Stimulated activated CD8-positive, alpha-beta memory T cell treated with anti-CD3 and anti-CD28 coated beads, Interleukin-12 subunit alpha, Interleukin-12 subunit beta, amount 100 ng/mL, for 4 hours (primary cell): ENCODE results near the gene ROM1.
"Not testable (repeated sequence)": the region's sequence is repeated elsewhere in the genome, so short reads cannot be mapped to it uniquely, and the experiment has no call there.

Source experiments
- DNase-seq: peaks from one replicate; pipeline ENCODE4 v3.0.0-alpha.2; 2020; ENCODE audit warnings: low read depth

ROM1 gene, protein sequence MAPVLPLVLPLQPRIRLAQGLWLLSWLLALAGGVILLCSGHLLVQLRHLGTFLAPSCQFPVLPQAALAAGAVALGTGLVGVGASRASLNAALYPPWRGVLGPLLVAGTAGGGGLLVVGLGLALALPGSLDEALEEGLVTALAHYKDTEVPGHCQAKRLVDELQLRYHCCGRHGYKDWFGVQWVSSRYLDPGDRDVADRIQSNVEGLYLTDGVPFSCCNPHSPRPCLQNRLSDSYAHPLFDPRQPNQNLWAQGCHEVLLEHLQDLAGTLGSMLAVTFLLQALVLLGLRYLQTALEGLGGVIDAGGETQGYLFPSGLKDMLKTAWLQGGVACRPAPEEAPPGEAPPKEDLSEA

DNA sequence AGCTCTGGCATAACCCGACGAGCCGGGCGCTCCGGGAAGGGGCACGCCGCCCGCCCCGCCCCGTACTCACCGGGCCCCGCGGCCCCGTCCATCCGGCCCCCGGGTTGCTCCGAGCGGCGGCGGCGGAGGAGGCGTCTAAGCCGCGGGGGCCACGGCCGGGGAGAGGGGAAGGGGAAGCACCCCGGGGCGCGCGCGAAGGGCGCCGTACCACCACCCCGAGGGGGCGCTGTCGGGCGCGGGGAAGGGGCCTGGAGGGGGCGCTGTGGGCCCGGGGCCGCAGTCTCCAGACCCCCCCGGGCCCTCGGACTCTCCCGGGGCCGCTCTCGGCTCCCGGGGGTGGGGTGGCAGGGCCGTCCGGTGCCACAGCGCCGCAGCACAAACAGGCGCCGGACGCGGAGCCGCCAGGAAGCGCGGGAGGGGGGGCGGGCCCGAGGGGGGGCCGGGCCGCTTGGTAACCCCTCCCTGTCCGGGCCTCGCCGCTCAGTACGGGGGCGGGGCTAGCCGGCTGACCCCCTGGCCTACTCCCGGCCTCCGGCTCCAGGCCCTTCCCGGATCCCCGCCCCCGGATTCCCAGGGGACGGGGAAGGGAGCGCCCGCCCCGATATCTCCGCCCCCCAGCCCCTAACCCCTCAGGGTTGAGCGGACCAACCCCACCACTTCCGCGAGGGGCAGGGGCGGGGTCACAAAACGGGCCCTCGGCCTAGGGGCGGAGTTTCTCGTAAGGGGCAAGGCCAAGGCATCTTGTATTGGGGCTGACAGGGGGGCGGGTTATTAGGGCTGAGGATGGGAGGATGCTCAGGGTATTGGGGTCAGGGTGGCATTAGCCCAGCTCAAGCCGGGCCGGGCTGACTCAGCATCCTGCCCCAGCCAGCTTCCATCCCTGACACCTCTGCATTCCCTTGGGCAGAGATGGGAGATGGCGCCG, at the start of gene ROM1, which contains the start of gene EML3:
TSS of gene ROM1 (plus strand) at position 892 of the 925 bp plus-strand sequence. CDS start at position 917, 25 bp downstream.
TSS of gene EML3 (minus strand) at position 410 of the 925 bp plus-strand sequence. CDS start at position 92, 318 bp downstream.
- peak; percentile 81 for DNase-seq

DNA sequence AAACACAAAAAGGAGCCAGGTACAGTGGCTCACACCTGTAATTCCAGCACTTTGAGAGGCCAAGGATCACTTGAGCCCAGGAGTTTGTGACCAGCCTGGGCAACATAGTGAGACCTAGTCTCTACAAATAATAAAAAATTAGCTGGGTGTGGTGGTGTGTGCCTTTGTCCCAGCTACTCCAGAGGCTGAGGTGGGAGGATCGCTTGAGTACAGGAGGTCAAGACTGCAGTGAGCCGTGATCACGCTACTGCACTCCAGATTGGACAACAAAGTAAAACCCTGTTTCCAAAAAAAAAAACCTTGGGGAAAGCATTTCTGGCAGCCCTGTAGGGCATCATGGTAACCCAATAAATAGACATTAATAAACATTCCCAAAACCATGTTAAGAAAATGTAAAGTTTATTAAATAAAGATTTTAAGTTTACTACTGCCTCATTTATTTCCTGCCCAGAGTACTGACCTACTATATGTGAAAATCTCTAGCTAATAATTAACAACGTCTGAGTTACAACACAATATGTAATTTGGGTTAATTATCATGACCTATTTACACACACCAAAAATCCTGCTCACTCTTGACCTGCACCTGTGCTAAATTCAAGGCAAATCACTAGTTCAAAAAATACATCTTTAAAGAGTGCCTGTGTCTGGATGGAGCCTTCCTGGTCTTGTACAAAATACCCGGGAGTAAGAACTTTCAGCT, 47.8 kb upstream of the ROM1 start:
- DNase-seq = no peak

- no peak for DNase-seq
These were observed 46.8 kb upstream of the ROM1 start for GRCh38 chr11:62566247-62566646.

- DNase-seq = no peak
These were observed 45.9 kb upstream of the ROM1 start for GRCh38 chr11:62567018-62567633.

- no peak for DNase-seq
These were observed 43.4 kb upstream of the ROM1 start for GRCh38 chr11:62569611-62570010.

DNA sequence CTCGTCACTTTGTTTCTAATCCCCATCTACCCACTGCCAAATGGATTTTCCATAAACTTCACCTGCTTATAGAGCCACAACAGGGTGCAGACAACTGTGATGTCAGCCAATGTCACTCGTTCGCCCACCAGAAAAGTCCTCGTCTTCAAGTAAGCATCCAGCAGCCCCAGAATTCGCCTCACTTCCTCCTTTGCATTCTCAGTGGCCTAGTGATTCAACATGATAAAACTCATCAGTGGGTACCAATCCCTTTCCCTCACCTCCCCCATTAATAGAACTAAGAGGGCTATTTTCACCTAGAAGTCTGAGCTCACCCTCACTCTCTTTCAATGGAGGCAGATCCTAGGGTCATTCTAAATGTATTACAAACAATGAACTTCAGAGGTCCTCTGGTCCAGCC, 42.2 kb upstream of the ROM1 start:
- DNase-seq = not testable (repeated sequence)

- not testable (repeated sequence) for DNase-seq
These were observed 41.6 kb upstream of the ROM1 start for GRCh38 chr11:62571493-62571892.

DNA sequence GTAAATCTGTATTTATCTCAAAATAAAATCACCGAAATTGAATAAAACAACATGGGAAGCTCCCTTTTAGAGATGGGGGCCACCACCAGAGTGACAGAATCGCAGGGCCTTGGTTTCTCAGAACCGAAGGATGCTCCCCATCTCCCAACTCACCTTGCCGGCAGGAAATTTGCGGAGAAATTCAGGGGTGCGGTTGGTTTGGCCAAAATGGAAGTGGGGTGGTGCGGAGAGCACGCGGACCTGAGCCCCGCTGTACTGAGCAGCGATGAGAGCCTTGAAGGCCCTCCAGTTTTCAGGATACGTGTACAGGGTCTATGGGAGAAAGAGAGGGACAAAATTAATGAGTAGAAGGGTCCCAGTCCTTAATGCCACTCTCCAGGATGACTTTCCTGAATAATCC, 40.6 kb upstream of the ROM1 start:
- no peak for DNase-seq

DNA sequence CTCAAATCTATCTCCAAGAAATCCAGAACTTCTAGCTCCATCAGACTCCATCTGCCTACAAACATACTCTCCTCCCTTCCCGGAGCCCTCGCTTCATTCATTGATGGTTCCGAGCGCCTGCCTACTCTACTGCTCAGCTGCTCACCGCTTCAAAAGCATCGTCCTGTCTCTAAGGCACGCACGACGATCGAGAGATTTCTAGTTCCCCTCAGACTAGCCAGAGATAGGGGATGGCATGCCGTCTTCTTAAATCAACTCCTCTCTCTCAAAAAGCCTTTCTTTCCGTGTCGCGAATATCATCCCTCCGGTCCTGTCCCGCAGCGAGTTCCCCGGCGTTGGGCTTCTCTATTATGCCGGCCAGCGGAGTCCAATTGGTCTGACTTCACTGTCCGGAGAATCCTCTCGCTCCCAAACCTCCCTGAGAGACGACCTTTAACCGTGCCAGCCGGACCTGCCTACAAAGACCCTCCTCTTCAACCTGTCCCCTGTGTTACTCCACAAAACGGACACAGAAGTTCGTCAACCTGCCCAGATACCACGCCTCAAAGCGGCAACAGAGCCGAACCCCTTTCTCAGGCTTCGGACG, 40.0 kb upstream of the ROM1 start:
- no peak for DNase-seq

GRCh38 chr11:62573592-62574362, 39.3 kb upstream of the ROM1 start, which contains the start of gene EEF1G:
EEF1G (minus strand) TSS chr11:62573891; CDS start chr11:62573842, 49 bp downstream.
- peak; percentile 95 for DNase-seq

DNA sequence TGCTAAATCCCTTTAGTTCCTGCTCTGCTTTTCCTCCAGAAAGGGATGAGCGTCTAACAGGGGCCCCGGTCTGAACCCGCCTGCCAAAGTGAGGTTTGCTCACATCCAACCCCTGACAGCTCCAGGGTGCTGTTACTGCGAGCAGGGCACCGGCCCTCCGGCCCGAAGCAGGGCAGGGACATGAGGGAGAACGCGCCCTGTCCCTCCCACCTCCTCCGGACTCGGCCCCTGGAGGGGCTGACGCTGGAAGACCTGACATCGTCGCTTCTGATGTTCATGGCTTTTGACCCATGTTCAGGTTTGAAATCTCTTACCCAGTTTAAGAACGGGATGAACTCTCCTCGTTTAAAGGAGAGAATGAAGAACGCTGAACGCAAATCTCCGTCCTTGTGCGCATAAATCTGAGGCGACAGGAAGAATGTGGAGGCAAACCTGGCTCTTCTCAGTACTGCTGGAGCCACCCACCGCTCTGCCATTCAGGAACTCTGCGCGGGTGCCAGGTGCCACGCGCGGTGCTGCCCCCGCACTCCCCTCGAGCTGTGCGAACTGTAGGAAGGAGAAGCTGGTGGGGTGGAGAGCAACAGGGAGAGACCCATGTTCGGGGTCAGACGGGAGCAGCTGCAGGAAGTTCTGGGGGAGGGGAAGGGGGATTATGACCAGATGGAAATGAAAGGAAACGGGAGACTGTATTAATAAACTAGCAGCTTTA, 38.5 kb upstream of the ROM1 start:
- DNase-seq = no peak

GRCh38 chr11:62575156-62575555, 37.9 kb upstream of the ROM1 start:
- no peak for DNase-seq

- DNase-seq = no peak
These were observed 37.2 kb upstream of the ROM1 start for GRCh38 chr11:62575837-62576236.

GRCh38 chr11:62577046-62577714, 35.9 kb upstream of the ROM1 start:
- DNase-seq = no peak

DNA sequence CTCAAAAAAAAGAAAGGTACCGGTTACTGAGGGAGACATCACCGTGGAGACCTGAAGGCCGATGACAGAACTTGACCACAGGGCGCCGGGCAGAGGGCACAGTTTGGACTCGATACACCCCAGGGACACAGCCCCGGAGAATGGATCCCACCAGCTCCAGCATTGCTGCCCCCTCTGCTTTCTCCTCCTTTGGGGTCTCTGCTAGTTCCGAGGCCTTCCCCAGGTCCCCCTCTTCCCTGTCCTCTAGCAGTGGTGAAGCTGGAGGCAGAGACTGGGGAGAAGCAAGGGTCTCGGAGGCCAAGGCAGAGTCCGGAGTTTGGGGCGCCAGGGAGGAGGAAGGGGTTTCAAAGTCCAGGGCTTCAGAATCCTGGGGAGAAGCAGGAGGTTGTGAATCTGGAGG, 34.5 kb upstream of the ROM1 start:
- no peak for DNase-seq

GRCh38 chr11:62579252-62579651, 33.8 kb upstream of the ROM1 start:
- DNase-seq = no peak

- DNase-seq = no peak
These were observed 31.9 kb upstream of the ROM1 start for GRCh38 chr11:62580959-62581715.

GRCh38 chr11:62581735-62582134, 31.3 kb upstream of the ROM1 start:
- not testable (repeated sequence) for DNase-seq

- not testable (repeated sequence) for DNase-seq
These were observed 27.7 kb upstream of the ROM1 start for GRCh38 chr11:62585356-62585755.
